ENCODE results near the gene FLNB.
"Not testable (repeated sequence)": the region's sequence is repeated elsewhere in the genome, so short reads cannot be mapped to it uniquely, and the experiment has no call there.

Gene FLNB

DNA sequence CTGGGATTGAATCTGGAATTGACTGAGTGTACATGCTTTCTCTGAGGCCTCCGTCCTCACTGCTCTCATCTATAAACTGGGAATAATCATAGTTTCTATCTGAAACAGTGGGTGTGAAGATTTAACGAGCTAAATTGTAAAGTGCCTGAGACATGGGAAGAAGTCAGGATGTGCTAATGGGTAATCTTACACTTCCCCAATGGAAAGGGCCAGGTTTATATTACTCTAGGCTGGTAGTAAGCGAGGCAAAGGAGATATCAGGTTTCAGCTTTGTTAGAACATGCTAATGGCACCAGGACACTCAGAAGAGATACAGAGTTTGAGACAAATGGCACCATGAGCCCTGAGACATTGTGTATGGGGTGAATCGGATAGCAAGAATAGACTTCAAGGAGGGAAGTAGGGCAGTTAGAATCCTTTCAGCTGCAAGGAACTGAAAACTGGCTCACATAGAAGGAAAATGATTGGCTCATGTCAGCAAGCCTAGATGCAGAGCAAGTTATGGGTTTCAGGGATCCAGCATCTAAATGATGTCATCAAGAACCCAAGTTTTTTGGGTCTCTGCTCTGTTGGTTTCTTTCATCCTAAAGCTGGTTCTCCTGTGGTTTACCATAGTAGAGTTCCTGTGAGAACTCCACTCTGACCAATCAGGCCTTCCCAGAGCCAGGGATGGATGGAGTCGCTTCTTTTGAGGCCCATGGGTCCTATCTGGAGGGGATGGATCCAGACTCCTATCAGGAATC, 21.8 kb downstream of the FLNB start:
- DNase-seq (ENCODE audit: low read depth): no peak

DNA sequence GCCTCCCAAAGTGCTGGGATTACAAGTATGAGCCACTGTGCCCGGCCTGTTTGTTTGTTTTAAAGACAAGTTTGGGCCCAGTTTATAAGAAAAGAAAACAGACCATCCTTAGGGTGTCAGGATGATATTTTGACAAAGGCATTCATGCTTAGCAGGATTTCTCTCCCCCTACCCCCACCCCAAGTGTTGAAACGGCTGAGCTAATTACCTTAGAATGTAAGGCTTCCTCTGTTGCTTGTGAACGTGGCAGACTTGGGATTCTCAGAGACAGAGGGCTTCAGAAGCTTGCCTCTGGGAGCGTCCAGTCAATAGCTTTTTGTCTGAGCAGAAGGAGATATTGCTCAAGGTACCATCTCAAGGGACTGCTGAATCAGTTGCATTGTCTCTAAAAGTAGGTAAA, 24.0 kb downstream of the FLNB start:
- no peak for DNase-seq (ENCODE audit: low read depth)

DNA sequence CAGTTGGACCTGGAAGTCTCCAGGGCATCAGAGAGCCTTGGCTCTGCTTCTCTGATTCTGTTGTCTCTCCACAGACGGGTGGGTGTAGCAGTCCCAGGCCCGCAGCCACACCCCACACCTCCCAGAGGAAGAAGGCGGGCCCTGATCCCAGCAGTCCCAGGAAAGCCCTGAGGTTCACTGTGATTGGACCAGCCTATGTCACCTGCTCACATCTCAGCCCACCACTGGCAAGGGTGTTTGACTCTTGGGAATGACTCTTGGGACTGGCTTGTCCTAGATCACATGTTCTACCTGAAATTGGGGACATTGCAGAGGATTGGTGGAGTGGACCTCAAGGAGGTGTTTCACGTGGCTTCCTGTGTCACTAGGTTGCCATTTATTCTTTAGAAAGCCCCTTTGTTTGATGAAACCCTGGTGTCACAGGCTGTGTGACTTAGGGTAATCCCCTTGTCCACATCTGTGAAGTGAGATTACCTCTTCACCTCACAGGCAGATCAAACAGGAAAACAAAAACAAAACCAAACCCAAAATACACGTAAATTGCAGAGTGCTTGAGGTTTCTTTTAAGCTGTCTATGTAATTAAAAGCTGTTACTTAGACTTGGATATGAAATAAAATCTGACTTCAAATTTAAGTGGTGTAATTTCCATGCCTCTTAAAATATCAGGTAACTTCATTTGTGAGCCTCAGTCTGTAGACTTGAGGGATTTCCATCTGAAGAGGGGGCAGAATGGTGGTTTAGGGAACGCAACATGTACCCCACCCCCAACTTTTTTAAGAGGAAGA, 26.7 kb downstream of the FLNB start:
- peak; percentile 6 for DNase-seq (ENCODE audit: low read depth)

DNA sequence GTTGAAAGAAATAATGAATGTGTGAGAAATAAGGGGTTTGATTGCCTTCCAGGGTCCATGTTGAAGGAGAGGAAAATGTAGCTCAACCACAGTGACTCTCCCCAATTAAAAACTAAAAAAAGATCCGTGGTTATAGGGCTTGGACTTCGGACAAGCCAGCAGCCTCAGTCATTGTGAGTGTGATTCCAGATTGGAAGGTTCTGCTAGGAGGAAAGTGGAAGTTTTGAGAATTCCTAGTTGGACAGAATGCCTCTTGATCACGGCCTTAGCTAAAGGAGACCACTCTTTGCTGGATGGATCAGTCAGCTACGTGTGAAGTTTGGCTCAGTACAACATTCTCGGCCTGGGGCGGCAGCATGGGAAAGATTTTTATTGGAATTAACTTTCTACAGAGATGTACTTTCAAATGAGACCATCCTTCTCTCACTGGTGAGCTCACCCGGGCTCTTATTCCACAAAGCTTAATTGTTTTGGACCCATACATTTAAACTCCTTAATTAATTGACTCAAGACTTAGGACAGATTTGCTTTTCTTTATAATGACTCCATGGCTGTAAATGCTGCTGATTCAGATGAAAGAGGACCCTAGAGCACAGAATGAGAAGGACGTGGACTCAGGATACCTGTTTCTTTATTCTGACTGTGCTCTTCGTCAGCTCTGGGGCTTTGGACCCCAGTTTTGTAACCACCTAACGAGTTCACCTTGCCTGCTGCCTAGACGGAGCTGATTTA, 27.5 kb downstream of the FLNB start:
- DNase-seq (ENCODE audit: low read depth): no peak

DNA sequence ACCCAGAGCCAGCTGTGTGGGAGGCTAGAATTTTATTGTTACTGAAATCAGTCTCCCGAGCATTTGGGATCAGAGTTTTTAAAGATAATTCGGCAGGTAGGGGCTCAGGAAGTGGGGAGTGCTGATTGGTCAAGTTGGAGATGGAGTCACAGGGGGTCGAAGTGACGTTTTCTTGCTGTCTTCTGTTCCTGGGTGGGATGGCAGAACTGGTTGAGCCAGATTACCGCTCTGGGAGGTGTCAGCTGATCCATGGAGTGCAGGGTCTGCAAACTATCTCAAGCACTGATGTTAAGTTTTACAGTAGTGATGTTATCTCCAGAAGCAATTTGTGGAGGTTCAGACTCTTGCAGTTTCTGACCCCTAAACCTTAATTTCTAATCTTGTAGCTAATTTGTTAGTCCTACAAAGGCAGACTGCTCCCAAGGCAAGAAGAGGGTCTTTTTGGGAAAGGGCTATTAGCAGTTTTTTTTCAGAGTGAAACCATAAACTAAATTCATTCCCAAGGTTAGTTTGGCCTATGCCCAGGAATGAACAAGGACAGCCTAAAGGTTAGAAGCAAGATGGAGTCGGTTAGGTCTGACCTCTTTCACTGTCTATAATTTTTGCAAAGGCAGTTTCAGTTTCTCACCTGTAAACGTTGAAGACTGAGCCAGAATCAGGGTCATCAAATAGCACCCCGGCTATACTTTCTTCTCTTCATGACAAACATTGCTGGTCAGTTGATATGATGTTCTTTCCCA, 28.2 kb downstream of the FLNB start:
- DNase-seq (ENCODE audit: low read depth): no peak

DNA sequence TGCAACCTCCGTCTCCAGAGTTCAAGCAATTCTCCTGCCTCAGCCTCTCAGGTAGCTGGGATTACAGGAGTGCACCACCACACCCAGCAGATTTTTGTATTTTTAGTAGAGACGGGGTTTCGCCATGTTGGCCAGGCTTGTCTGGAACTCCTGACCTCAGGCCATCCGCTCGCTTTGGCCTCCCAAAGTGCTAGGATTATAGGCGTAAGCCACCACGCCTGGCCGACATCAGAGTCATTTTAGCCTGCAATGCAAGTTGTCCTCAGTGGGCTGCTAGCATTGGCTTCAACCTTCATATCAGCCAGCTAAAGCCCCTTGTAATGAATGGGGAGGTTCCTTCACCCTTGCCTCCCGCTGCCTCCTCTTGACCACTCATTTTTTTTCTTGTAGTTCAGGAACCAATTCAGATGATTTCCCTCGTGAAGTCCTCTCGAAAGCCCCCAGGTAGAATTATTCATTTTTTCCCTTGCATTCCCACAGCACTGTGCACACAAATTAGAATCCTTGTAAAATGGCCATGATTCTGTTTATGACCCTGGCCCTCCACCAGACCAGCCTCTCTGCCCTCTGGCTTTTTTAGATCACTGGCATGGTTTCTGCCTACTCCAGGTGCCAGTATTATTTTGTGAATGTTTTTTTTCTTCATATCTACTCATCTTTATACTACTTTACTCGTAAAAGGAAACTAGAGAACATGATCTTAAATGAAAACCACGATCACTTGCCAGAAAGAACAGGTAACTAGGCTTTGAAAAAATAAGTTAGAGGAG, 29.1 kb downstream of the FLNB start:
- DNase-seq (ENCODE audit: low read depth): no peak

DNA sequence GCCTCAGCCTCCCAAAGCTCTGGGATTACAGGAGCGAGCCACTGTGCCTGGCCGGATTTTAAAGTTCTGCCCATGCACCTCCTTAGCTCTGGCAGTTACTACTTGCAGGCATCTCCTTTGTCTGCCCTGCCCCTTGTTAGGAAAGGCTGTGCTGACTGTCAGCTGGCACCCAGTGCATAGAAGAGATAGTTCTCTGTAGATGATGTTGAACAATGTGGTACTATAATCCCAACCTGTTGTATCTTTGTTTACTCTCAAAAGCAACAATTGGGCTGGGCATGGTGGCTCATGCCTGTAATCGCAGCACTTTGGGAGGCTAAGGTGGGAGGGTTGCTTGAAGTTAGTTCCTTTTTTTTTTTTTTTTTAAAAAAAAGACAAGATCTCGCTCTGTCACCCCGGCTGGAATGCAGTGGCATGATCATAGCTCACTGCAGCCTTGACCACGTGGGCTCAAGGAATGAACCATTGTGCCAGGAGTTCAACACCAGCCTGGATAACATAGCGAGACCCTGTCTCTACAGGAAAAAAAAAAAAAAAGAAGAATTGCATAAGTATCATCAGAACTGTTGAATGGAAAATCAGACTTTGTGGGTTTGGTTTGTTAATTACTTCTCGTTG, 30.6 kb downstream of the FLNB start:
- no peak for DNase-seq (ENCODE audit: low read depth)

DNA sequence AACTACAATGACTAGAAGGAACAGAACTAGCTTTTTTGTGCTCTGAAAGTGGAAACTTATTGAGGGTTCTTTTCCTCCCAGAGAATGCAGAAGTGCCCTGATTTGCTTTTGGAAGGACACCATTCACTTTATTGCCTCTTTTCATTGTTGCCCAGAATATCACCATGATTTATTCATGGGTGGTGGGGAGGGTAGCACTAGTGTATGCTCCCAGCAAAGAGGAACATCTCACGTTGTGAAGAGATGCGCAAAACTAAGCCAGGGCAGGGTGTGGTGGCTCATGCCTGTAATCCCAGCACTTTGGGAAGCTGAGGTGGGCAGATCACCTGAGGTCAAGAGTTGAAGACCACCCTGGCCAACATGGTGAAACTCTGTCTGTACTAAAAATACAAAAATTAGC, 31.4 kb downstream of the FLNB start:
- DNase-seq (ENCODE audit: low read depth): no peak

DNA sequence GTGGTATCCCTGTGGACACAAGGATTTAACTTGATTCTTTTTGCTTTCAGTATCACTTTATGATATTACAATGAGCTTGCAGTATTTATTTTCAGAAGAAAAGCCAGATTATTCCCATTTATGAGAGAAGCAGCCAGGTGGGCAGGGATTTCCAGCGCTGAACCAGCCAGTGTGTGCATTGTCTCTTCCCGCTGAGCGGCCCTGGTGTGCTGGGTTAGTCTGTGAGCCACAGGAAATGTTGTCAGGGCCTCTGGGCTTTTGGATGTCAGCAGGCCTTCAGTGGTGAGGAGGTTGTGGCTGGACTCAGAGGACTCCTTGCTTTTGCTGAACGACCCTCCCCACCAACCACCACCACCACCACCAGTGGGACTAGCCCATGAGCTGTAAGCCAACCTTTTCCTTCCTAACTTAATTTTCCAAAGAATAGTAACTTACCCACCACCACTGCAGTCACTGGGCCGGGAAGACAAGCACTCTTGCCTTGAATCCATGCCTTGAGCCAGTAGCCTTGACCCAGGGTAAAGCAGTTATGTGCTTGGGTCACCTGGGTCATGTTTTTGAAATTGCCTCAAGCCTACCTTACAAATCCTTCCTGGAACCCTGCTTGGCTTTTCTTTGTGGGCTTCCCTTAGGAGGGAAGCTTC, 33.1 kb downstream of the FLNB start:
- no peak for DNase-seq (ENCODE audit: low read depth)

DNA sequence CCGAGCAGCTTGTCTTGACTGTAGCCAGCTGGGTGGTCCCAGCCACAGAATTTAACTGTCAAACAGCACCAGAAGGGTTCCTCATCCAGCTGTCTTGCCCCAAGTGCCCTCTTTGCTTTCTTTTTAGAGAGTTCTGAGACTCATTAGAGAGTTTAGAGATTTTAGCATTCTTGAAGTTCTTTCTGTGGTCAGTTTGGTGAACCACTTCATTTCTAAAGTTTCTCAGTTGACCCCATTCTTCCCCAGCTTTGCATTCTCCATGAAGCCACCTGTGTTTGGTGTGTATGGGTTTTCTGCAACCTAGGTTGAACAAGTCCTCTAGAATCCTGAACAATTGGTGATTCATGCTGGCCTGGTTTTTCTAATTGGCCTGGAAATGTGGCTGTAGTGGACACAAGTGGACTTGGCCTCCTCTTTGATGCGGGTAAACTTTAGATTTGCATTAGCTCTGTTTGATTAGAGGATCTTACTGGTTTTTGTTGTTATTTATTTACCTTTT, 33.7 kb downstream of the FLNB start:
- no peak for DNase-seq (ENCODE audit: low read depth)

DNA sequence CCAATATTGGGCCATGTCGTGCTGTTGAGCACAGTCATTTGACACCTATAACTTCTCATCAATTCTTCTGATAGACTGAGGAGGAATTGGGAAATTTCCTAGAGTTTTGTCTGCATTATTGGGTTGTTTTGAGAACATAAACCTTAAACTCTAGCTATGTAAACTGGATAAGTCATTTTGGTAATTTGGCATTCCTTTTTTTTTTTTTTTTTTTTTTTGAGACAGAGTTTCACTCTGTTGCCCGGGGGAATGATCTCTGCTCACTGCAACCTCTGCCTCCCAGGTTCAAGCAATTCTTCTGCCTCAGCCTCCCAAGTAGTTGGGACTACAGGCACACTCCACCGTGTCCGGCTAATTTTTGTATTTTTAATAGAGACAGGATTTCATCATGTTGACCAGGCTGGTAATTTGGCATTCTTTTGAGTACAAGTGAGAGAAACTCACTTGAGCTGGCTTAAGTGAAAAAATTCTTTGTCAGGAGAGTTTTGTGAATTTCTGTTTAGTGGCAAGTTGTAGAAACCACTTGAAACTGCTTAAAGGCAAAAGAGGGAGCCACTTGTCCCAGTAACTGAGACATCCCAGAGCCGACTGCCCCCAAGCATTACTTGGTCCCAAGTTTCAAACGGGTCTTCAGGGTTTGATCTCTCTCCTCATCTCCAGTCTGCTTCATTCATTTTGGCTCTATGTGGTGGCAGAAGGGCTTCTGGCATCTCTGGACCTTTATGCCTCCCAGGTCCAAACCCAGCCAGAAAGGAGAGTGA, 34.9 kb downstream of the FLNB start:
- no peak for DNase-seq (ENCODE audit: low read depth)

DNA sequence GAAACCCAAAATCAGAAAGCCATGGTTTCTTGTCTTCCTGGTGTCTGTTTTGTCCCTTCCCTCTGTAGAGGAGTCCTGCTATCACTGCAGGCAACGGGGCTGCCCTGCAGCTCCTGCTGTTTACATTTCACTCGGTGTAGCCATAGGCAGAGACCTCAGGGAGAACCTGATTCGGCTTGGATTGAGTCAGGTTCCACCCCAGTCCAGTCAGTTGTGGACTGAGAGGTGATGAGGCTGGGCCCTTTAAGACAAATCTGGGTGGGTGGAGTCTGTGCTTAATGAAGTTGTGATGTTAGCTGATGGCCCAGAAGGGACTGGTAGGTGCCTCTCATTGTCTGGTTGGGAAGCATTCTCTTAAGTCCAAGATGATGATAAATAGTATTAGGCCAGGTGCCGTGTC, 35.7 kb downstream of the FLNB start:
- DNase-seq (ENCODE audit: low read depth): no peak

DNA sequence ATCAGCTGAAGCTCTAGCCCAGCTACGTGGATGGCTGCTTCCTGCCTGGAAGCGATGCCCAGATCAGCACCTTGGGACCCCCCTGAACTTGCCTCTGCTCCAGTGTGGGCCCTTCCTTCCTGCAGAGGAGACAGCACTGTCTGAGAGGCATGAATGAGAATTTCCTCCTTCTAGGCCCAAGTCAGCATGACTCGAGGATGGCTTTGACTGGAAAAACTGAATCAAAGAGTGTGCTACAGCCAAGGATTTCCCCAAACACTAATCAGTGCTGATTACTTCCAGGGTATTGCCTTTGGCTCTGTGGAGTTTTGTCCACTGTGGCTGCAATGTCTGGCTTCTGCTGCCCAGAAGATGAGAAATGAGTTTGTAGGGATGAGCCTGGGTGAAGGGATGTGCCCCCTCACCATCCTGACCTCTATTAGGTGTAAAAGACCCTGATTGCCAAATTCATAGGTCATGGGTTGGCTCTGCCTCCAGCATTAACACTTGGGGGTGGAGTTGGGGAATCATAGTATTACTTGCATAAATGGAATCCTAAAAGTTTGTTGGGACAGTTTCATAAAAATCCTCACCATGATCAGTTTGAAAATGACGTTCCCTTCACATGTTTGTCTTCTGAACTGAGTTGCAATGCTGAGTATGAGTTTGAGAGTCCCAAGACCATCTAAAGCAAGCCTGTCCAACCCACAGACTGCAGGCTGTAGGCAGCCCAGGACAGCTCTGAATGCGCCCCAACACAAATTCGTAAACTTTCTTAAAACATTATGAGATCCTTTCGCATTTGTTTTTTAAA, 36.7 kb downstream of the FLNB start:
- DNase-seq (ENCODE audit: low read depth): no peak

DNA sequence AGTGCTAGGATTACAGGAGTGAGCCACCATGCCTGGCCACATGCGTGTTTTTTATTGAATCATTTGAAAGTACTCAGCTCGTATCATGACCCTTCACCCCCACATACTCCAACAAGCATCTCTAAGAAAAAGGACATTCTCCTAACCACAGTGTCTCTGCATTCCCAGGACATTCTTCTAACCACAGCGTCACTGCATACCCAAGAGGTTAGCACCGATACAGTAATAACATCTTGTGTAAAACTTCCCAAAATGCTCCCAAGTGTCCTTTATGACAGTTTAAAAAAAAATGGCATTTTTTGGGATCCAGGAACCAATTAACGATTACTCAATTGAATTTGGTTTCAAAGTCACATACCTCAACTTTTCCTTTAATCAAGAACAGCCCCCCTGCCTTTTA, 39.6 kb downstream of the FLNB start:
- no peak for DNase-seq (ENCODE audit: low read depth)

DNA sequence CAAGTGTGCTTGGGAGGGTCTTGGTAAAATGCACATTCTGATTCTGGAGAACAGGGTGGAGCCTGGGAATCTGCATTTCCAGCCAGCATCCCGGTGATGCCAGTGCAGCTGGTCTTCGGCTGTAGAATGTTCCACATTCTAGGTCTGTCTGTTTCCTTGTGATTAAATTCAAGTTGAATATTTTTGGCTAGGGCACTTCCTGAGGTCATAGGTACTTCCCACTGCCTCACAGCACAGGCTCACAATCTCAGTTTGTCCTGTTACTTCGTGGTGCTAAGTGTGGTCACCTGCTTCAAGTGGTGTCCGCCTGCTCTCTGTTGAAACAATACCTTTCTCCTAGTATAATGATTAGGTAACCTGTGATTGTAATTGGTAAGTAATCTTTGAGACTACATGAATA, 40.1 kb downstream of the FLNB start:
- no peak for DNase-seq (ENCODE audit: low read depth)

DNA sequence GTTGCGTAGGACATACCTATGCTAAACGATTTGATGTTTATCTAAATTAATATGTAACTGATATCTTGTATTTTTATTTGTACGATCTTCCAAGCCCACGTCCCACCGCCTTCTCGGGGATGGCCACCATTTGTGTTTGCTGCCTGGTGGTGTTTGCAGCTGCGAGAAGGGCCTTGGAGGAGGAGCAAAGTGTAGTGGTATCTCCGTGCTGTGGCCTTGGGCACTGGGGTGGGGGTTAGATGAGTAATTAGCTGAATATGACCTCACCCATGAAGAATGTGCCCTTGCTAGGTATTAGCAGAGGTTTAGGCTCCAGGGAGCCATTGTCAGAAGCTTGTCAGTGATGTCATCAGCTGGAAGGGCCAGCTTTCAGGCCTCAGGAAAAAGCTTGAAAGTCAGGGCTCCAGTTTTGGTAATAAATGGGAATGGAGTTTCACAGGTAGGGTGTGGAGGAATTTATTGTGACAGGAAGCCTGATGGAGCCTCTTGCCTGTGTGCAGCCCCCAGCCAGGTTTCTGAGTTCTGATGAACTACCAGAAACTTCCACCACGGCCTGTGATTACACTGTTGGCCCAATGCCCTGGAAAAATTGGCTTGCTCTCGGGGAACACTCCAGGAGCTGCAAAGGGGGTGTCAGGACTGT, 41.0 kb downstream of the FLNB start:
- DNase-seq (ENCODE audit: low read depth): no peak

DNA sequence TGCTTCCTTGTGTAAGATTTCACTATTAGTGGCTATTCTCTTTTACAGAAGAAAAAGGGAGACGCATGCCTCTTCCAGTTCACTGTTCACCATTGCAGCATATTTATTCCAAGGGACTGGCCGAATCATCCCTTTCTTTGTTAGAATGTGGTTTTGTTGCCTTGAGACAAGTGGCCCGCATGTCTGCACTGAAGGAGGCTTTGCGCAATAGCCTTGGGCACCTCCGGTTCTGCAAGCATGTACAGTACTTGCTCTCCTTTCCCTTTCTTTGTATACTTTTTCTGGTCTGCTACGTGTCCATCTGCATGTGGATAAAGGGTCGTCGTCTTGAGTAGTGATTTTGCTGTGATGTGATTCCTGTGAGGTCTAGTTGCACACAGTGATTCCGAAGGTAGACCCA, 43.0 kb downstream of the FLNB start:
- DNase-seq (ENCODE audit: low read depth): no peak

DNA sequence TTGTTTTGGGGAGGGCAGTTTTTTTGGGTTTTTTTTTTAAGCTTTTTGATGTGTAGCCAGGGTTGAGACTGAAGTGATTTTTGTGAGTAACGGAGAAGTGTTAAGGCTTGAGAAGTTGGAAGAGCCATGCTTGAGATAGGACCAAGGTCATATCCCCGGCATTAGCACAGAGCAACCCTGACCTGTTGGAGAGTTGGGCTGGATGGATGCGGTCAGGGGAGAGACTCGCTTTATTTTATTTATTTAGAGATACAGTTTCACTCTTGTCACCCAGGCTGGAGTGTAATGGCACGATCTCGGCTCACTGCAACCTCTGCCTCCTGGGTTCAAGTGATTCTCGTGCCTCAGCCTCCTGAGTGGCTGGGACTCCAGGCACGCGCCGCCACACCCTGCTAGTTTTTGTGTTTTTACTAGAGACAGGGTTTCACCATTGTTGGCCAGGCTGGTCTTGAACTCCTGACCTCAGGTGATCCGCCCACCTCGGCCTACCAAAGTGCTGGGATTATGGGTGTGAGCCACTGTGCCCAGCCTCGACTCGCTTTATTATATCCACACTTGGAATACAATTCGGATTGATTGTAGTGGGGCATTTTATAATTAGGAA, 43.5 kb downstream of the FLNB start:
- DNase-seq (ENCODE audit: low read depth): not testable (repeated sequence)
